HG03095 (cell line): ENCODE data around the gene GALNT13.

Experiments used
- ATAC-seq: cut with Tn5 transposase; IDR thresholded peaks from one replicate; pipeline ENCODE4 v1.9.1; 2021; ENCODE audit warnings: moderate library complexity; ENCODE audit not compliant: unreplicated experiment

GALNT13 gene

DNA sequence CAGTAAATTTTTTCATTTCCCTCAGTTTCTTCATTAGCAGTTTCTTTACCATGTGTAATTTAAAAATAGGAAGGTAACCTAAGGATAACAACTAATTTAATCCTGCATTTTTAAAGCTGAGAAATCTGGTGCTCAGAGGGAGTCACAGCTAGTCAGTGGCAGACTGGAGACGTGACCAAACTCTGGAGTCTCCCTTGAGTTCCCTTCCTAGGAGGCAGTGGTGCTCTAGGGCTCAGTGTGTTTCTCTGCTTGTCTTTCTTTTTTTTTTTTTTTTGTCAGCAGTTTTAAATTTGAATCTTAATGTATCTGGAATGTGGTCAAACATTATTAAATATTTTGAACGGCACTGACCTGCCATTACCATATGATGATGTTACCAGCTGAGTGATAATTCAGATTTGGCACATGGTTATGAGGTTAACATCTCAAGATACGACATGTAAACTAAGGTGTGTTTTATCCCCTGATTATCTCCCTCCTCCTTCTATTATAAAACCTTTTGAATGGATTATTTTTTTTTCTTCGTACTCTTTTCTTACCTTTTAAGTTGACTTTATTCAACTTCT lies 226.2 kb downstream of the GALNT13 start:
- no peak for ATAC-seq

DNA sequence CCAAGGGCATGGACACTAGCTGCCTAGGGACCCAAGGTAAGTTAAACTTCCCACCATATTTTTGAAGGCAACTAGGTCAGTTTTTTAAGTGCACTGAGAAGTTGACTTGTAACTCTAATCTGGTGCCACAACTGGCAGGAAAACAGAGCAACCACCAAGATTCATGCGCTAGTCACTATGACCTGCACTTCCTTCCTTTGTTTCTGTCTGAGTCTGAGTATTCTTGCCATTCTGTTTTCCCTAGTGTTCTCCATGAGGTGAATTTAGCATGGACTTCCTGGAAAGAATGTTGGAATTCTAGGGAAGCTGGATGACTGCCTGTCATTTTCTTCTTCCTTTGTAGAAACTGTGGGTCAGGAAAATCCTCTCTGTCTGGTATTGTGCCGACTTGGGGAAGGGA lies 249.0 kb downstream of the GALNT13 start:
- ATAC-seq: no peak

DNA sequence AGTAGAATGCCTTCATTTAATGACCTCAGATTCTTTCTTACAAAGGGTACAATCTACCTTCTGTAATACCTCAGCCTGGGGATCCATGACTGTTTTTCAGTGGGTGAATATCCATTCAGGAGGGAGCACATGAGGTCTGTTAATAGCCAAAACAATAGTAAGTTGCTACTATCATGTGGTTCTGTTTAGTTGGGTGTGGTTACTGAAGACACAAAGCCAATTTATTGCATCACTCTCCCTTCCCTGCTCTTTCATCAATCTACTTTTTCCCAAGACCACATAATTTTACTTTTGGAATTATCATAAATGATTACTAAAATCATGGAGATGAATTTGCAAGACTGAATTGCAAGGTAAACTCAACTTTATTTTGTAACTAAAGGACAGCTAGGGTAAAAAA lies 254.2 kb downstream of the GALNT13 start:
- no peak for ATAC-seq

DNA sequence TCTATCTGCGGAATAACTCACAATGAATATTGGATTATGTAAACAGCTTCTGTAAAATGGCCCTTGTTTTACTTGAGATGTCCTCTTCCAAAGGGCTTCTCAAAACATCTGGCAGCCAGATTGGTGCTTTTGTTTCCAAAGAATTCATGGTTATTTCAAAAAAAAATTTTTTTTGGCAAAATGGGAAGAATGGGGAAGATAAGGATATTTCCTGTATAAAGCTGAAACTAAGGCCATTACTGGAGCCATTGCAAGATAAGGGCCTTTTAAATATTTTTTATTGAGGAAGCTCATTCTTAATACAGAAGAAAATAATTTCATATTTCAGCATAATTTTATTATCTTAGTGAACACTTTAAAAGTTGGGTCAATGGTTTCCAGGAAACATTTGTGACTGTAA lies 259.1 kb downstream of the GALNT13 start:
- no peak for ATAC-seq

DNA sequence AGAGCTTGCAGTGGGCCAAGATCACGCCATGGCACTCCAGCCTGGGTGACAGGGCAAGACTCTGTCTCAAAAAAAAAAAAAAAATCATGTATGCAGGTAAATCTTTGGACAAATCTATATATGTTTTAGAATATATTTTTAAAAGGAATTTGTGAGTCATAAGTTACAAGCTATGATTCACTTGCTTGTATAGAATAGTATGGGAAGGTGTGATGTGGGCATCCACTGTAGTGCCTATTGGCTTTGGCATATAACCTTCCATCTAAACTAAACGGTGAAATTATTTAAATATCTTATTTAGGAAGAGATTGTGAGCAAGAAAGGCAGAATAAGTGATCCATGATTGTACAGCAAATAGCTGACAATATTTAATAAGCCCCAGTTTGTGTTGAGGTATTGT lies 261.1 kb downstream of the GALNT13 start:
- ATAC-seq: no peak

DNA sequence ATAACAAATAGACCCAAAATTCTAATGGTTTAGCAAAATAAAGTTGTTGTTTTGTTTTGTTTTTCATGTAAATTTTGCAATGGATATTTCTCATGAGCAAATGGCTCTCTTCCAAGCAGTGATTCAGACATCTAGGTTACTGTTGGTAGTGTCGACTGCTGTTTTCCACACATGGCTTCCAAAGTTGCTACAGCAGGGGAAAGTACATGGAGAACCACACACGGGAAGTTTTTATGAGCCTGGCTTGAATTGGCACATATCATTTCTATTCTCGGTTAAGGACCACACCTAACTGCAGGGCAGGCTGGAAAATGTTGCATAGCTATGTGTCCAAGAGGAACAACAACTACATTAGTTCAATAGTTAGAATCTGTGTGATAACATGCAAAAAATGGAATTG lies 262.1 kb downstream of the GALNT13 start:
- no peak for ATAC-seq

DNA sequence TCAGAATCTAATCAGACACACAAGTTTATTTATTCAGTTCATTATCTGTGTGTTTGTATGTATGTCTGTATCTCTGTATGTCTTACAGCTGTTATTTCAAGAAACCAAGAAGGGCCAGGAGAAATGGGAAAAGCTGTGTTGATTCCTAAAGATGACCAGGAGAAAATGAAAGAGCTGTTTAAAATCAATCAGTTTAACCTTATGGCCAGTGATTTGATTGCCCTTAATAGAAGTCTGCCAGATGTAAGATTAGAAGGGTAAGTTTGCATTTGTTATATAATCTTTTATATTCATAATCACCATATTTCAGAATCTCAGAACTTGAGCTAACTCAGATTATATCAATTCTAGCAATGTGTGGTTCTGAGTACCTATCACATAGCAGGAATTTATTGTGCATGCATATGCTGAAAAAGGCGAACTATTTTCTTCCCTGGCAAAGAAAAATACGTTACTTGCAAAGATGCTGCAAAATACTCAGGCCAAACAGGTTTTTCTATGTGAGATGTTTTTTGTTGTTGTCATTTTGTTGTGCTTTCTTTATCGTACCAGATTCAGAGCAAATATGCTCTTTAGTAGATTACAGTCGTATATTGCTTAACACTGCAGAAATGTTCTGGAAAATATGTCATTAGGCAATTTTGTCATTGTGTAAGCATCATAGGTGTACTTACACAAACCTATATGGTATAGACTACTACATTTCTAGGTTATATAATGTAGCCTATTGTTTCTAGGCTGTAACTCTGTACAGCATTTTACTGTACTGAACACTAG lies 268.7 kb downstream of the GALNT13 start:
- no peak for ATAC-seq

DNA sequence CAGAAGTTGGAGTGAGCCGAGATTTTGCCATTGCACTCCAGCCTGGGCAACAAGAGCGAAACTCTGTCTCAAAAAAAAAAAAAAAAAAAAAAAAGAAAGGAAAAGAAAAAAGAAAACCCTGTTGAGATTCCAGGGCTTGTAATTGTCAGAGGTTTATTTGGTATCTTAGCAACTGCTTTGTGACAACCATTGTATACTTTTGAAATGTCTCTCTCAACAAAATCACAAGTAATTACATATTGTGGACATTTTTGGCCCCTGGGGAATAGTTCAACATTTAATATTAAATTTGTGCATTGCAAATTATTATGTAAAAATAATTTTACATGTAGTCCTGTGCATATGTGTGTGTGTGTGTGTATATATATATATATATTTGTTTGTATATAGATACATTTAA lies 270.8 kb downstream of the GALNT13 start:
- ATAC-seq: no peak

DNA sequence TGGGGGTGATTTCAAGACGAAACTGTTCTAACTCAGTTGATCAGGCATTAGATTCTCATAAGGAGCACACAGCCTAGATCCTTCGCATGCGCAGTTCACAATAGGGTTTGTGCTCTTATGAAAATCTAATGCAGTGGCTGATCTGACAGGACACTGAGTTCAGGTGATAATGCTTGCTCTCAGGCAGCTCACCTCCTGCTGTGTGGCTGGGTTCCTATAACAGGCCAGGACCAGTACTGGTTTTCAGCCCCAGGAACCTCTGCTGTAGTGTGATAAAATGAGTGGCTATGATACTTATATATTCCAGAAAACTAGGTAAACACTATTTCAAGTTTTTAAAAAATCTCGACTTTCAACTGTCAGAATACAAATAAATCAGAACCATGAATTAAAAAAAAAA lies 271.4 kb downstream of the GALNT13 start:
- ATAC-seq: no peak

DNA sequence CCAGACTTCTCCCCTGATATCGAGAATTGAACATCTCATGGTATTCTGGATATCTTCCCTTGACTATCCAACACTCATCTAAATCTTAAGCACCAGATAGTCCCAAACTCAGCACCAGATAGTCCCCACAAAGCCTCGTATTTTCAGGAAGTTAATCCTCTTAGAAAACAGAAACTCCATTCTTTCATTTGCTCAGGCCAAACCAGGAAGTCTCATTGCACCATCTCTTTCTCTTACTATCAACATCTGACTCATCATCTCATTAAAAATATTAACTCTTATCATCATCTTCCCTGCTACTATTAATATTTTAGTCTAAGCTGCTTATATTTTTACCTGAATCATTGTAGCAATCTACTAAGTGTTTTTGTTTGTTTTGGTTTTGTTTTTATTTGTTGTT lies 286.4 kb downstream of the GALNT13 start:
- ATAC-seq: no peak

DNA sequence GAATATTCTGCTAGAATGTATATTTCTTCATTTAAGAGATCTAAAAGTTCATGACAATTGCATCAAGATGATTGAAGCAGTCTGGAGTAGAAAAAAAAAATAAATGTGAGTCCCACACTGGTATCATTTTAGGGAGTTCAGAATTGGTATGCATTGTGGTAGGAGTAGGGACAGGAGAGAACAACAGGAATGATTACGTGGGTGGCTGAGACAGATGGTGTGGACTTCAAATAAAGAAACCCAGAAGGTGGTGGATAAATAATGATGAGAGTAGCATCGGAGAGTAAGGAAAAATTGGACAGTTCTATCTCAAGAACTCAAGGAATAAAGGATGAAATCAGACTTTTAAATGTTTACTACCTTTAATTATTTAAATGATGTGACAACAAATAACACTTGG lies 289.6 kb downstream of the GALNT13 start:
- no peak for ATAC-seq

DNA sequence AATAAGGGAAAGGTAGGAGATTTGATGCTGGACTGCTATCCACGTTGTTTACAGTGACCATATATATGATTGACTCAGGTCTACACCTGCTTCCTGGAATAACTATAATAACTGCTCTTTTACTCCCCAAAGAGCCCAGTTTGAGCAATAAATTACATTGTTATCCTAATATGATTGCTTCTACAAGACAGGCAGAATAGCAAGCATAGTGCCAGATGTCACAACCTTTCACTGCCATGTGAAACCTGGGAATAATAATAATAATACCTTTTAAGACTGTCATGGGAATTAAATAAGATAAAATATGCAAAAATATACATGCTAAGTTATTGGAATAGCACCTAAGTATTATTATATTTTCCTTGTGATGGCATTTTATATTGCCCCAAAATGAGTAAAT lies 298.7 kb downstream of the GALNT13 start:
- ATAC-seq: no peak

DNA sequence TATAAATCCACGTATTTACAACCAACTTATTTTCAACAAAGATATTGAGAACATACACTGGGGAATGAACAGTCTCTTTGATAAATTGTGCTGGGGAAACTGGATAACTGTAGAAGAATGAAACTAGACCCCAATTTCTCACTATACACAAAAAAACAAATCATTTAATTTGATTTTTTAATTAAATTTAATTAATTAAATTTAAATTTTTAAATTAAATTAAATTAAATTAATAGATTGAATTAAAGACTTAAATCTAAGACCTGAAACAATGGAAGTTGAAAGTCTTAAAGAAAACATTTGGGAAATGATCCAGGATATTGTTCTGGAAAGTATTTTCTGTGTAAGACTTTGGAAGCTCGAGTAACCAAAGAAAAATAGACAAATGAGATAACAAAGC lies 301.4 kb downstream of the GALNT13 start:
- ATAC-seq: no peak

DNA sequence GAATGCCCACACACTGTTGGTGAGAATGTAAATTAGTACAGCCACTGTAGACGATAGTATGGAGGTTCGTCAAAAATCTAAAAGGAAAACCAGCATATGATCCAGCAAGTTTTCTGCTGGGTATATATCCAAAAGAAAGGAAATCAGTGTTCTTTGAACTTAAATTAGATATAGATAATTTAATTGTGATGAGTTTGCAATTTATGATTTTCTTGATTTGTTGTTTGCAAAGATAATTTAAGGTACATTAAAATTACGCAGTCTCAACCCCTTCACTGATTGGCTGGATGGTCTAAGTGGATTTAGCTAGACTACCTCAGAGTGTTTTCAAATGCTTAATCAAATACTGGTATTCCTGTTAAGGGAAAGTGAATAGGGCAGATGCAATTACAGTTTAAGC lies 302.2 kb downstream of the GALNT13 start:
- no peak for ATAC-seq

DNA sequence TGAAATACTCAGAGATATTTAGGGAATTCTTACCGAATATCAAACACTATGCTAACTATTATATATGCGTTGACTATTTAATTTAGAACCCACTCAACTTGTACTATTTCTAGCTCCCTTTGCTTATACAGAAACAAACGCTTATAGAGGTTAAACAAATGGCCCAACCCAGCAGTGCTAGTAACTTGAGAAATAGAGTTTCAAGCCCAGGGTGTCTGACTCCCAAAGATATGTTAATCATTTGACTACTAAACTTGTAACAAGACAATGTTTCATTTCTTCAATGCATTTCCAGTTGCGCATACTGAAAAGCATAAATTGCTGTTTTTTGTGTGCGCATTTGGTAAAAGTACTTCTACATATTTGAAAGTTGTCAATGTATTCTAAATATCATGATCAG lies 310.3 kb downstream of the GALNT13 start:
- no peak for ATAC-seq

DNA sequence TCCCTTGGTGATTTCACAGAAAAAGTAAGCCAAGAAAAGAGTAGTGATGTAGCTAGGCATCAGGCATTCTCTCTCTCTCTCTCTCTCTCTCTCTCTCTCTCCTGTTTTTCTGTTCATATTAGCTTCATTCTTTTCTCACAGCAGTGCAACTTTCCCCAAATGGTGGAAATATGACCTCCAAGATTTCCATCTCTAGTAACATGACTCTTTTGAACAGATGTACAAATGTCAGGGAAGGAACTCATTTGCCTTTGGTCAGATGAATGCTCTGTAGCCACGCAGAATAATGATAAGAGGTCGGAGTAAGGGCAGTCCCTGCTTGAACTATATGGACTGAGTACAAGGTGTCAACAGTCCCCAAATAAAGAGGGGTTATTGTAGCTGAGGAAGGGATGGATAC lies 316.2 kb downstream of the GALNT13 start:
- ATAC-seq: no peak

DNA sequence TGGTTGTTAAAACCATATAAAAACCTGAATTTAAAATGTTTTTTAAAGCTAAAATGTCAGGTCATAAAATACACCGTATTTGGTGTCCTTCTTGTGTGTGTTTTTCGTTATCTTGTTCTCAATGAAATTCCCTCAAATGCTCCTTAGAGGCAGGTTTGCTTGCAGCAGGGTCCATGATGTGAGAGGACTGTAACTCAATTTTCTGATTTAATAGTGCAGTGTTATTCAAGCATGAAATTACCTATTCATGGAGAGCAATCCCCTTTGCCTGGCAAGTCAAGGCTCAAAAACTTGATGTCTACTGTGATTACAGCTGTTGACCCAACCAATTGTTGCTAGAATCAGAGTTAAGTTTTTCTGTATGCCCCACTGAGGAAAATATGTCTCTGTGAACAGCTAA lies 318.2 kb downstream of the GALNT13 start:
- no peak for ATAC-seq

DNA sequence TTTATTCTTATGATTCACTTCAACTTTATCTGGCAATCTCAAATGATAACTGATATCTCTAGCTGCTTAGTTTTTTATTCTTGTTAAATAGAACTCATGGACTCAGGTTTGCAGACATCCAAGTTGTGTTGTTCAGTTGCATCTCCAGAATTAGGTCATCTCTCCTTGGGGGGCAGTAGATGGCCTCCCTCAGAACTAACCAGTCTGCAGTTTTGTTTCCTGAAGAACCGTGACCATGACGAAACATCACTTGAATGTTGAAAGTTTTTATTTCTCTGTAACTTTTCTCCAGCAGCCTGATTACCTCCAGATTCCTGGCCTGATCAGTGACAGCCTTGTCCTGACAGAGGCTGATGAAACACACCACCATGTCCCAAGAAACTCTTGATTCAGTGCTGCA lies 321.5 kb downstream of the GALNT13 start:
- ATAC-seq: no peak

DNA sequence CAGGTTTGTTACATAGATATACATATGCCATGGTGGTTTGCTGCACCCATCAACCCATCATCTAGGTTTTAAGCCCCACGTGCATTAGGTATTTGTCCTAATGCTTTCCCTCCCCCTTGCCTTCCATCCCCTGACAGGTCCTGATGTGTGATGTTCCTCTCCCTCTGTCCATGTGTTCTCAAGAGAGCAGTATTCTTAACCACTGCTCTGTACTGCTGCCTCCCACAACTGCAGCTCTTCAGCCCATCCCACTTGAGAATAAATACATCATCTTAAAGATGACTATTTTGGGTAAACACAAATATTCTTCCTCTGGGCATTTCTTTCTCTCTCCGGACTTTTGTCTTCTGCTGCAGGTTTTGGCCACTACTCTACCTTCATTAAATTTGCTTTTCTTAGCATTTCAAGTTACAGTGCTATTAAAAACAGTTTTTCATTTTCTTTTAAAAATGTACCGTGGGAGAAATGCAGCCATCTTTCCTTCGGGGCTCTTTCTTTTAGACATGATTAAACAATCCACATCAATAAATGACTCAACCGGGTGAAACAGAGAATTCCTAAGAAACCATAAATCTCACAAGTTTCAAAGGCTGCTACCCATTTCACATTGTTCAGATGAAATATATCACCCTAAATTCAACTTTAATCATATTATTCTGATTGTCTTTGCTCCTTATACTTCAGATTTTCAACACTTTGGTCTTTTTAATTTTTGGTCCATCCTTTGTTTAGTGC lies 323.4 kb downstream of the GALNT13 start:
- ATAC-seq: no peak

DNA sequence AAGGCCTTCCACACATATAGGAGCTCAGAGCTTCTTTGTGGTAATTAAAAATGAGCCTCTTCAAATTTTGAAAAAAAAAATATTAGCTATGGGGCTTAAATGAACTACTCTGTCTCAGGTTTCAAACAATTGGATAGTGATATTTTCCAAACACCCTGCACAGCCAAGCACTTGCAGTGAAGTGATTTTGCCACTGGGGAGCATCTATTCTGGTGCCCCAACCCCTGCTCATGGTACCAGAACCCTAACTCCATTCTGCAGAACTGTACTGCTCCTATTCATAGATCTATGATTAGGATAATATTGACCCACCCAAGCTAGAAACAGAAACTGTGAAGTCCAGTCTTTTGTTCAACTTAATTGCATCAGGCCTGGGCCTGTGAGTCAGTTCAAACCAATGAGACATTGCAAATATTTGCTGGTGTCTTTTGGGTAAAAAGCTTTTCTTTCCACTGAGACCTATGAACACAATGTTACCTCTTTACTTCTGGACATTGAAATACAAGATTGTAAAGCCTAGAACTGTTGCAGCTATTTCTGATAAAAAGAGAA lies 324.0 kb downstream of the GALNT13 start:
- no peak for ATAC-seq

DNA sequence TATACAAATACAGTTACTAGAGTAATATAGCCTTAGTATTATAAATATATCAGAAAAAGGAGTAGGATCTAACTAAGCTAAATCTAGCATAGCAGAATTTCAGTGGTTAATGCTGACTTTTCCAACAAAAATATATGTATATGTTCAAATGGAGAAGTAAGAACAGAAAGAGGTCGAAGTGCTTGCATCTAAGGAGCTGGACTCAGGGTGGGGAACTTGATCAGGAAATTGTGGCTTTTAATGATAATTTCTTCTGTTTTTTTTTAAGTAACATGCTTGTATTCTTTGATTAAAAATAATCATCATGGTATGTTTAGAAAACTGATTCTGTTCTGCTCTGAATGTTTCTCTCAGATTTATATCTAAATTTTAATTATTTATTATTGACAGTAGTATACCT lies 327.1 kb downstream of the GALNT13 start:
- no peak for ATAC-seq

DNA sequence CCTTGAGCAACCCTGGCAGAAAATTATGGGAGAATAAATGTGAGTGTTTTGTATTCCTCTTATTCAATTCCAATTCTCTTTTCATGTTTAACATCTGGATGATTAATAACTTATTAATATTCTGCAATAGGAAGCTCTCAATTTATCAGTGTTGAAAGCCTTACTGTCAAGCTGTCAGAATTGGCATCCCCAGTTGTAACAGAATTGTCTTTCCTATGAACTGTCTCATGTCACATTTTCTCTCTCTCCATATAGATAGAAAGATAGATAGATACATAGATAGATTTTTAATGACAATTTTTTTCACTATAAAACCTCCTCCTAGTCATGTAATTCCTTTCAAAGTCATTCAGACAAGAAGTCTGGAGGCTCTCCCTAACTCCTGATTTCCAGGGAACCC lies 331.5 kb downstream of the GALNT13 start:
- ATAC-seq: no peak
